Measurements from ENCODE around the gene ANXA2.
A peak's percentile ranks its signal among the peaks of the same experiment; 100 is the strongest.
"Not testable (repeated sequence)": the region's sequence is repeated elsewhere in the genome, so short reads cannot be mapped to it uniquely, and the experiment has no call there.

The ANXA2 gene

GRCh38 chr15:60372227-60372626 lies 25.6 kb downstream of the ANXA2 start:
- DNase-seq (ENCODE audit: insufficient read length, low spot score) (no peak), FAIRE-seq (no peak)

- peak; percentile 69 for FAIRE-seq
- DNase-seq (ENCODE audit: insufficient read length, low spot score) = peak; percentile 82
These were observed 26.4 kb downstream of the ANXA2 start for GRCh38 chr15:60371175-60372051.

GRCh38 chr15:60370869-60371136 lies 27.0 kb downstream of the ANXA2 start:
- FAIRE-seq (no peak), DNase-seq (ENCODE audit: insufficient read length, low spot score) (no peak)

- FAIRE-seq = no peak
- no peak for DNase-seq (ENCODE audit: insufficient read length, low spot score)
These were observed 27.5 kb downstream of the ANXA2 start for GRCh38 chr15:60370105-60370868.

- FAIRE-seq = no peak
- DNase-seq (ENCODE audit: insufficient read length, low spot score) = no peak
These were observed 28.1 kb downstream of the ANXA2 start for GRCh38 chr15:60369696-60370095.

GRCh38 chr15:60364612-60364924 lies 33.2 kb downstream of the ANXA2 start:
- no peak for FAIRE-seq

GRCh38 chr15:60363903-60364611 lies 33.7 kb downstream of the ANXA2 start:
- DNase-seq (ENCODE audit: insufficient read length, low spot score) = no peak
- no peak for FAIRE-seq

More at GRCh38 chr15:60364612-60364924, 33.2 kb downstream of the ANXA2 start:
- DNase-seq (ENCODE audit: insufficient read length, low spot score) = no peak

GRCh38 chr15:60363087-60363549 lies 34.7 kb downstream of the ANXA2 start:
- FAIRE-seq = no peak
- no peak for DNase-seq (ENCODE audit: insufficient read length, low spot score)

GRCh38 chr15:60362321-60363086 lies 35.3 kb downstream of the ANXA2 start:
- DNase-seq (ENCODE audit: insufficient read length, low spot score) (no peak), FAIRE-seq (no peak)

GRCh38 chr15:60359738-60360137 lies 38.0 kb downstream of the ANXA2 start:
- not testable (repeated sequence) for DNase-seq (ENCODE audit: insufficient read length, low spot score); FAIRE-seq

GRCh38 chr15:60358935-60359682 lies 38.7 kb downstream of the ANXA2 start:
- no peak for FAIRE-seq
- no peak for DNase-seq (ENCODE audit: insufficient read length, low spot score)

GRCh38 chr15:60356832-60357231 lies 41.0 kb downstream of the ANXA2 start:
- no peak for DNase-seq (ENCODE audit: insufficient read length, low spot score)
- no peak for FAIRE-seq

GRCh38 chr15:60355148-60355857 lies 42.5 kb downstream of the ANXA2 start:
- FAIRE-seq = no peak
- no peak for DNase-seq (ENCODE audit: insufficient read length, low spot score)

- DNase-seq (ENCODE audit: insufficient read length, low spot score) (no peak), FAIRE-seq (peak; percentile 28)
These were observed 44.4 kb downstream of the ANXA2 start for GRCh38 chr15:60353245-60353920.

GRCh38 chr15:60352525-60352924 lies 45.3 kb downstream of the ANXA2 start:
- no peak for FAIRE-seq

GRCh38 chr15:60351066-60351465 lies 46.7 kb downstream of the ANXA2 start:
- FAIRE-seq = no peak
- DNase-seq (ENCODE audit: insufficient read length, low spot score) = no peak

More at GRCh38 chr15:60352525-60352924, 45.3 kb downstream of the ANXA2 start:
- no peak for DNase-seq (ENCODE audit: insufficient read length, low spot score)

GRCh38 chr15:60350108-60350507 lies 47.7 kb downstream of the ANXA2 start:
- FAIRE-seq = no peak
- DNase-seq (ENCODE audit: insufficient read length, low spot score) = no peak

- no peak for FAIRE-seq
- no peak for DNase-seq (ENCODE audit: insufficient read length, low spot score)
These were observed 48.2 kb downstream of the ANXA2 start for GRCh38 chr15:60349589-60349988.
